ENCODE measurements around the gene CC2D2A.

CC2D2A gene

GRCh38 chr4:15459706-15460105, 10.0 kb upstream of the CC2D2A start:
- no peak for TF ChIP-seq CTCF (conservative IDR thresholded peaks at IDR 0.05; ENCODE audit: low read length)
- no peak overlapping the region for H3K4me3 ChIP-seq (ENCODE audit: low read length)
- peak; percentile 15 for DNase-seq (ENCODE audit: low read depth)

GRCh38 chr4:15466596-15466995, 3.1 kb upstream of the CC2D2A start:
- DNase-seq (ENCODE audit: low read depth), result no peak
- TF ChIP-seq CTCF (conservative IDR thresholded peaks at IDR 0.05; ENCODE audit: low read length), result no peak
- H3K4me3 ChIP-seq (ENCODE audit: low read length), result no peak overlapping the region

GRCh38 chr4:15470128-15470475, 420 bp downstream of the CC2D2A start:
- no peak for TF ChIP-seq CTCF (conservative IDR thresholded peaks at IDR 0.05; ENCODE audit: low read length)
- no peak for DNase-seq (ENCODE audit: low read depth)
- H3K4me3 ChIP-seq (ENCODE audit: low read length), result peak overlapping the region; percentile 60

- no peak for DNase-seq (ENCODE audit: low read depth)
- no peak overlapping the region for H3K4me3 ChIP-seq (ENCODE audit: low read length)
- no peak for TF ChIP-seq CTCF (conservative IDR thresholded peaks at IDR 0.05; ENCODE audit: low read length)
Observed at GRCh38 chr4:15476396-15476795, 6.7 kb downstream of the CC2D2A start.

GRCh38 chr4:15478724-15479088, 9.0 kb downstream of the CC2D2A start:
- DNase-seq (ENCODE audit: low read depth), result no peak
- H3K4me3 ChIP-seq (ENCODE audit: low read length), result no peak overlapping the region
- no peak for TF ChIP-seq CTCF (conservative IDR thresholded peaks at IDR 0.05; ENCODE audit: low read length)

- DNase-seq (ENCODE audit: low read depth), result peak; percentile 82
- TF ChIP-seq CTCF (conservative IDR thresholded peaks at IDR 0.05; ENCODE audit: low read length), result peak; percentile 86
- peak overlapping the region; percentile 67 for H3K4me3 ChIP-seq (ENCODE audit: low read length)
Observed at GRCh38 chr4:15479089-15479912, 9.6 kb downstream of the CC2D2A start.

- H3K4me3 ChIP-seq (ENCODE audit: low read length), result peak overlapping the region; percentile 67
- peak; percentile 25 for DNase-seq (ENCODE audit: low read depth)
- TF ChIP-seq CTCF (conservative IDR thresholded peaks at IDR 0.05; ENCODE audit: low read length), result no peak
Observed at GRCh38 chr4:15479913-15480185, 10.2 kb downstream of the CC2D2A start.
